Keratinocyte (primary cell): ENCODE results near the gene BAIAP2. TPM values are rescaled to one million over a fixed set of nuclear protein-coding genes. Genes with fewer than 3 reads are reported as not detected.

Experiments
- DNase-seq: peaks from one replicate; pipeline ENCODE4 v3.0.0-alpha.2; 2011; ENCODE audit warnings: low read depth, missing footprints, low spot score
- FAIRE-seq: peaks from 2 replicates; lab custom pipeline; 2011; peaks lifted over from hg19 to GRCh38; lab: Jason Lieb, UNC
- H2AFZ ChIP-seq: 2 replicates; pipeline ENCODE4 v1.6.0; 2012; ENCODE audit warnings: low read length, control low read depth, inconsistent platforms; ENCODE audit not compliant: control insufficient read depth
- H3K27ac ChIP-seq: 2 replicates; pipeline ENCODE4 v1.5.1; 2011; ENCODE audit warnings: low read length; ENCODE audit not compliant: control insufficient read depth, insufficient read depth
- H3K27me3 ChIP-seq: 3 replicates; pipeline ENCODE4 v1.6.0; 2011; ENCODE audit warnings: low read length; ENCODE audit not compliant: control insufficient read depth, insufficient read depth; ENCODE audit errors: extremely low read depth
- H3K36me3 ChIP-seq, 2 experiments: 2 replicates in 1 of 2; 3 replicates in 1 of 2; pipeline ENCODE4 v1.5.1; 2011; ENCODE audit warnings: low read length in 2 of 2, mild to moderate bottlenecking in 1 of 2; ENCODE audit not compliant: control insufficient read depth in 2 of 2, insufficient read depth in 2 of 2; ENCODE audit errors: extremely low read depth in 1 of 2
- H3K4me1 ChIP-seq: 3 replicates; pipeline ENCODE4 v1.5.1; 2011; ENCODE audit warnings: low read length; ENCODE audit not compliant: control insufficient read depth, insufficient read depth; ENCODE audit errors: extremely low read depth
- H3K4me2 ChIP-seq: 3 replicates; pipeline ENCODE4 v1.6.0; 2011; ENCODE audit warnings: low read depth, low read length; ENCODE audit not compliant: control insufficient read depth, insufficient read depth; ENCODE audit errors: extremely low read depth
- H3K4me3 ChIP-seq, 3 experiments: fragments of 200-600 bp in 1 of 3; sonication (generic) in 1 of 3; 2 replicates in 2 of 3; 3 replicates in 1 of 3; pipeline ENCODE4 v1.5.1; 2011 to 2016; ENCODE audit warnings: low read length in 3 of 3, mild to moderate bottlenecking in 3 of 3, control low read depth in 2 of 3, inconsistent platforms in 1 of 3, low read depth in 1 of 3, mixed read lengths in 1 of 3, mixed run types in 1 of 3, moderate library complexity in 1 of 3; ENCODE audit not compliant: control insufficient read depth in 2 of 3, insufficient read depth in 2 of 3; ENCODE audit errors: extremely low read depth in 1 of 3
- H3K79me2 ChIP-seq: 2 replicates; pipeline ENCODE4 v1.6.0; 2012; ENCODE audit warnings: low read length; ENCODE audit not compliant: control insufficient read depth, insufficient read depth
- H3K9ac ChIP-seq: 3 replicates; pipeline ENCODE4 v1.6.0; 2011; ENCODE audit warnings: low read length; ENCODE audit not compliant: control insufficient read depth, insufficient read depth; ENCODE audit errors: extremely low read depth
- H3K9me1 ChIP-seq: 3 replicates; pipeline ENCODE4 v1.6.0; 2011; ENCODE audit warnings: low read length; ENCODE audit not compliant: control insufficient read depth, insufficient read depth; ENCODE audit errors: extremely low read depth
- H3K9me3 ChIP-seq: 2 replicates; pipeline ENCODE4 v1.5.1; 2012; ENCODE audit warnings: low read depth, low read length; ENCODE audit not compliant: control insufficient read depth
- H4K20me1 ChIP-seq: 3 replicates; pipeline ENCODE4 v1.6.0; 2011; ENCODE audit warnings: low read length; ENCODE audit not compliant: control insufficient read depth, insufficient read depth; ENCODE audit errors: extremely low read depth
- CTCF ChIP-seq, 3 experiments: IDR thresholded peaks in 1 of 3; conservative IDR thresholded peaks in 1 of 3; optimal IDR thresholded peaks in 1 of 3; 2 replicates in 2 of 3; 3 replicates in 1 of 3; pipeline versions ENCODE3 to v1.5.1; 2011; ENCODE audit warnings: low read length in 3 of 3, mild to moderate bottlenecking in 3 of 3, moderate library complexity in 2 of 3, control low read depth in 1 of 3, inconsistent platforms in 1 of 3; ENCODE audit not compliant: insufficient read depth in 2 of 3; ENCODE audit errors: extremely low read depth in 1 of 3
- EZH2 ChIP-seq: IDR thresholded peaks from one replicate; pipeline ENCODE4 v1.6.1; 2012; ENCODE audit warnings: inconsistent platforms, mild to moderate bottlenecking, low read length, moderate library complexity
- dilution Hi-C: fragments of 300-500 bp; cut with MboI; formaldehyde crosslinking; loops from one replicate; pipeline ENCODE4 v1.7.0; 2020; ENCODE audit warnings: low sequenced_read_pairs; ENCODE audit not compliant: extremely low pct_ligation_motif_present
- polyA plus RNA-seq, 5 experiments: library from polyadenylated mRNA; depleted of rRNA in 3 of 5; stranded (reverse) in 3 of 5; stranded (forward) in 1 of 5; unstranded in 1 of 5; fragments of >200 nt; gene quantifications; 1 replicate in 1 of 5; 2 replicates in 3 of 5; 3 replicates in 1 of 5; pipeline versions ENCODE4 v1.2.1 to v1.2.3, GENCODE V29; 2011 to 2012; ENCODE audit warnings: missing spikeins in 2 of 5, low read depth in 1 of 5, low replicate concordance in 1 of 5

Gene BAIAP2
- polyA plus RNA-seq, 1 donor (not counting 4 experiments of a cell fraction or from before 2014, with no cell fraction given) = 56.7 TPM

DNA sequence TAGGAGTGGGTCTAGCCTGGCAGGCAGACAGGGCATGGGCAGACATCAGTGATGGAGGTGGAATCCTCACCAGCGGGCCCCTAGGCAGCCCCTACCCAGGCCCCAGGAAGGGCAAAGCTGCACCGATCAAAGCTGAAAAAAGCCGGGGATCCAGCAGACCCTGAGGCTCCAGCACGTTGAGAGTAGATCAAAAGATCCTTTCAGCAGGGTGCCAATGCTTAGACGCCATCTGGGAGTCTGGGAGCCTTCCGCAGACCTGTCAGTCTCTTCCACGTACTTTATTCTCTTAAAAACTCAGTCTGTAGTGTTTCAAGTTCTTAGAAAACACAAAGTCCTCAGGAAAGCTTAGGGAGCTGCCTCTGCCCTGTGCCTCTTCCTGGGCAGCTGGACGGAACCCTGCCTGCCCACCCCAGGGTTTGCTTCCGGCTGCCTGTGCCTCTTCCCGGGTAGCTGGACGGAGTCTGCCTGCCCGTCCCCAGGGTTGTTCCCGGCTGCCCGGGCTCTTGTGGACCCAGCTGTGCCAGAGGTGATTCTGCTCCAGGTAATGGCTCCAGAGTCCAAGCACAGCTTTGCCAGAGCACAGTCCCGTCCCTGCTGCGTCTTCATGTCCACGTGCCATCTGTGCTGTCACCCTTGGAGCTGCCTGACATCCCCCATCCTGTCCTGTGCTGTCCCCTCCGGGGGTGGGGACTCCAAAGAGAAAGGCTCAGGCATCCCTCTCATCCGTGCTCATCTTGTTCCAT lies 79.6 kb downstream of the BAIAP2 start:
- H2AFZ ChIP-seq = no peak overlapping the region
- FAIRE-seq (no peak), DNase-seq (no peak)
- H3K27ac ChIP-seq = no peak overlapping the region
- H3K9me3 ChIP-seq = no peaks in the 10 kb centered on the region
- TF ChIP-seq EZH2 = no peak
- no peak for TF ChIP-seq CTCF (optimal IDR thresholded peaks at IDR 0.05 in 1 of 3, IDR thresholded peaks at IDR 0.05 in 1 of 3, conservative IDR thresholded peaks at IDR 0.05 in 1 of 3; ENCODE audit: extremely low read depth in 1 of 3, insufficient read depth in 2 of 3, low read length in 3 of 3)
- H3K9ac ChIP-seq = peak overlapping the region; percentile 15
- peaks cover 12 to 26% of the 10 kb centered on the region in 2 experiments for H3K36me3 ChIP-seq
- H3K9me1 ChIP-seq = no peaks in the 10 kb centered on the region
- H4K20me1 ChIP-seq = peaks cover 9% of the 10 kb centered on the region
- H3K4me2 ChIP-seq = no peak overlapping the region
- dilution Hi-C loops = no loop called here
- H3K4me1 ChIP-seq = peaks cover 12% of the 10 kb centered on the region
- H3K27me3 ChIP-seq = no peaks in the 10 kb centered on the region
- H3K79me2 ChIP-seq = no peaks in the 10 kb centered on the region
- H3K4me3 ChIP-seq = no peak overlapping the region

- no peak overlapping the region for H3K9ac ChIP-seq
These were observed 80.3 kb downstream of the BAIAP2 start for GRCh38 chr17:81115219-81115618.

More at GRCh38 chr17:81115219-81115618, 80.3 kb downstream of the BAIAP2 start:
- Histone ChIP-seq H3K79me2 (no peaks in the 10 kb centered on the region), H4K20me1 (peaks cover 9% of the 10 kb centered on the region), H3K27ac (no peak overlapping the region), H3K36me3 (peaks cover 12 to 26% of the 10 kb centered on the region in 2 experiments), H3K9me3 (no peaks in the 10 kb centered on the region), H3K9me1 (no peaks in the 10 kb centered on the region), H2AFZ (no peak overlapping the region), H3K4me2 (no peak overlapping the region), H3K4me1 (peaks cover 12% of the 10 kb centered on the region), H3K4me3 (no peak overlapping the region), H3K27me3 (peaks cover 5% of the 10 kb centered on the region)
- dilution Hi-C loops = no loop called here
- DNase-seq (no peak), FAIRE-seq (no peak)
- TF ChIP-seq EZH2 (no peak), CTCF (optimal IDR thresholded peaks at IDR 0.05 in 1 of 3, IDR thresholded peaks at IDR 0.05 in 1 of 3, conservative IDR thresholded peaks at IDR 0.05 in 1 of 3; ENCODE audit: extremely low read depth in 1 of 3, insufficient read depth in 2 of 3, low read length in 3 of 3) (no peak)
